ENCODE data around the gene PSMD5. TPM values are rescaled to one million over a fixed set of nuclear protein-coding genes. Genes with fewer than 3 reads are reported as not detected.

Gene PSMD5
- total RNA-seq, 1 experiment from 2014 or later = 53.0 TPM

GRCh38 chr9:120868676-120869359, 26.1 kb upstream of the PSMD5 start:
- Histone ChIP-seq H3K4me3 (ENCODE audit: low read depth in 2 of 2, low read length in 2 of 2) (peak overlapping the region; percentile 34 to 50), H3K9me3 (ENCODE audit: control insufficient read depth, insufficient read depth, low read depth, low read length) (no peaks in the 10 kb centered on the region), H3K27me3 (ENCODE audit: control insufficient read depth, insufficient read depth, low read length) (no peaks in the 10 kb centered on the region), H3K27ac (ENCODE audit: low read length) (peak overlapping the region; percentile 76), H3K36me3 (ENCODE audit: control insufficient read depth, insufficient read depth, low read length) (peaks cover 5% of the 10 kb centered on the region; the same call in 1 of the 2 replicates), H3K4me1 (ENCODE audit: control insufficient read depth, insufficient read depth, low read length) (peaks cover 22% of the 10 kb centered on the region)
- POLR2A ChIA-PET = no interaction called here
- TF ChIP-seq REST (IDR thresholded peaks at IDR 0.05; ENCODE audit: insufficient read depth in 1 of 2, low read depth in 2 of 2, low read length in 1 of 2) (no peak), POLR2AphosphoS5 (IDR thresholded peaks at IDR 0.05; ENCODE audit: low read depth, low read length) (peak; percentile 46), CTCF (IDR thresholded peaks at IDR 0.05) (peak; percentile 77)
- no TSS peak for BruUV-seq (replicated peaks)
- intact Hi-C loops (cut with micrococcal nuclease; ENCODE audit: unreplicated experiment) (no loop called here), in situ Hi-C loops (cut with HindIII; ENCODE audit: low pct_unique_long_range_greater_than_20kb, low sequenced_read_pairs) (no loop called here)
- CTCF ChIA-PET = interaction anchor here (1.0 kb wide), 1 partner anchor 115 kb away, joined by 5 read pairs; no protein-coding TSS in a partner anchor
- DNase-seq (ENCODE audit: low read depth, low spot score) (no peak), ATAC-seq (peak; percentile 92)

- CTCF ChIA-PET = interaction anchor here (1.0 kb wide), 1 partner anchor 115 kb away, joined by 5 read pairs; no protein-coding TSS in a partner anchor
- no TSS peak for BruUV-seq (replicated peaks)
- H3K36me3 ChIP-seq (ENCODE audit: control insufficient read depth, insufficient read depth, low read length) = peaks cover 5% of the 10 kb centered on the region; the same call in 1 of the 2 replicates
- H3K9me3 ChIP-seq (ENCODE audit: control insufficient read depth, insufficient read depth, low read depth, low read length) = no peaks in the 10 kb centered on the region
- ATAC-seq = no peak
- TF ChIP-seq REST (IDR thresholded peaks at IDR 0.05; ENCODE audit: insufficient read depth in 1 of 2, low read depth in 2 of 2, low read length in 1 of 2) (no peak), SIN3A (IDR thresholded peaks at IDR 0.05; ENCODE audit: borderline replicate concordance, insufficient read depth, low read depth, low read length) (0 out of 2 replicates have a peak, but pooled peaks have one; percentile 45)
- peaks cover 17% of the 10 kb centered on the region for H3K4me1 ChIP-seq (ENCODE audit: control insufficient read depth, insufficient read depth, low read length)
- POLR2A ChIA-PET = no interaction called here
- in situ Hi-C loops (cut with HindIII; ENCODE audit: low pct_unique_long_range_greater_than_20kb, low sequenced_read_pairs) = no loop called here
- H3K4me3 ChIP-seq (ENCODE audit: low read depth in 2 of 2, low read length in 2 of 2) = peak overlapping the region; percentile 26 to 48
- peak overlapping the region; percentile 74 for H3K27ac ChIP-seq (ENCODE audit: low read length)
- DNase-seq (ENCODE audit: low read depth, low spot score) = no peak
- H3K27me3 ChIP-seq (ENCODE audit: control insufficient read depth, insufficient read depth, low read length) = no peaks in the 10 kb centered on the region
- intact Hi-C loops (cut with micrococcal nuclease; ENCODE audit: unreplicated experiment) = no loop called here
Observed at GRCh38 chr9:120868339-120868675, 25.6 kb upstream of the PSMD5 start.
